ENCODE results near the gene PPP1R26. TPM values are rescaled to one million over a fixed set of nuclear protein-coding genes. Genes with fewer than 3 reads are reported as not detected.
A peak's percentile ranks its signal among the peaks of the same experiment; 100 is the strongest.

PPP1R26 gene
- total RNA-seq, 1 donor from 2014 or later: 23.0 TPM

- TF ChIP-seq CTCF (IDR thresholded peaks at IDR 0.05) (peak; percentile 70), EZH2phosphoT487 (IDR thresholded peaks at IDR 0.05) (no peak)
- Histone ChIP-seq H3K4me3 (no peak overlapping the region), H3K9ac (no peak overlapping the region), H3K4me2 (peak overlapping the region; percentile 37), H3K79me2 (ENCODE audit: low read depth) (no peaks in the 10 kb centered on the region), H3K27ac (no peak overlapping the region), H4K20me1 (ENCODE audit: low read depth) (peaks cover 5% of the 10 kb centered on the region), H3F3A (ENCODE audit: low read depth) (peaks cover 33% of the 10 kb centered on the region), H3K4me1 (peaks cover 40% of the 10 kb centered on the region), H3K9me3 (ENCODE audit: low read depth) (no peaks in the 10 kb centered on the region), H3K36me3 (no peaks in the 10 kb centered on the region), H3K27me3 (no peaks in the 10 kb centered on the region), H2AFZ (replicated peaks) (no peak overlapping the region)
- Mint-ChIP-seq H3K9me3 (no peaks in the 10 kb centered on the region), H3K4me3 (no peak overlapping the region), H3K36me3 (no peaks in the 10 kb centered on the region), H3K4me1 (peaks cover 65% of the 10 kb centered on the region), H3K27me3 (ENCODE audit: insufficient read depth, low read depth) (peaks cover 13% of the 10 kb centered on the region), H3K27ac (no peak overlapping the region)
- DNase-seq (ENCODE audit: low spot score): peak; percentile 77
These were observed 4.7 kb upstream of the PPP1R26 start for GRCh38 chr9:135474915-135475314.

GRCh38 chr9:135476561-135477355 lies 2.8 kb upstream of the PPP1R26 start:
- Mint-ChIP-seq H3K27me3 (ENCODE audit: insufficient read depth, low read depth) (peaks cover 12% of the 10 kb centered on the region), H3K4me1 (peaks cover 54% of the 10 kb centered on the region), H3K9me3 (no peaks in the 10 kb centered on the region), H3K4me3 (no peak overlapping the region), H3K36me3 (no peaks in the 10 kb centered on the region), H3K27ac (no peak overlapping the region)
- no peak for TF ChIP-seq EZH2phosphoT487 (IDR thresholded peaks at IDR 0.05)
- TF ChIP-seq EZH2 (IDR thresholded peaks at IDR 0.05): no peak
- TF ChIP-seq CTCF (IDR thresholded peaks at IDR 0.05): no peak
- Histone ChIP-seq H3K27me3 (no peaks in the 10 kb centered on the region), H3F3A (ENCODE audit: low read depth) (peaks cover 27% of the 10 kb centered on the region), H3K4me2 (no peak overlapping the region), H3K9ac (no peak overlapping the region), H3K4me1 (peaks cover 30% of the 10 kb centered on the region), H4K20me1 (ENCODE audit: low read depth) (peaks cover 17% of the 10 kb centered on the region), H3K4me3 (no peak overlapping the region), H3K36me3 (no peaks in the 10 kb centered on the region), H2AFZ (replicated peaks) (no peak overlapping the region), H3K79me2 (ENCODE audit: low read depth) (peaks cover 18% of the 10 kb centered on the region), H3K9me3 (ENCODE audit: low read depth) (no peaks in the 10 kb centered on the region), H3K27ac (no peak overlapping the region)
- no peak for DNase-seq (ENCODE audit: low spot score)

- no peak for DNase-seq (ENCODE audit: low spot score)
- H3K27ac ChIP-seq: no peak overlapping the region
- no peak overlapping the region for H3K4me2 ChIP-seq
- peaks cover 43% of the 10 kb centered on the region for H3K4me1 Mint-ChIP-seq
- H3K4me3 ChIP-seq: no peak overlapping the region
- H3K79me2 ChIP-seq (ENCODE audit: low read depth): peaks cover 31% of the 10 kb centered on the region
- no peaks in the 10 kb centered on the region for H3K9me3 Mint-ChIP-seq
- peaks cover 2% of the 10 kb centered on the region for H3K36me3 Mint-ChIP-seq
- no peak overlapping the region for H2AFZ ChIP-seq (replicated peaks)
- no peaks in the 10 kb centered on the region for H3K36me3 ChIP-seq
- TF ChIP-seq EZH2phosphoT487 (IDR thresholded peaks at IDR 0.05) (no peak), CTCF (IDR thresholded peaks at IDR 0.05) (no peak), EZH2 (IDR thresholded peaks at IDR 0.05) (no peak)
- H3K9ac ChIP-seq: no peak overlapping the region
- peak overlapping the region; percentile 60 for H3K27ac Mint-ChIP-seq
- no peaks in the 10 kb centered on the region for H3K27me3 ChIP-seq
- peaks cover 20% of the 10 kb centered on the region for H3F3A ChIP-seq (ENCODE audit: low read depth)
- peaks cover 27% of the 10 kb centered on the region for H4K20me1 ChIP-seq (ENCODE audit: low read depth)
- H3K27me3 Mint-ChIP-seq (ENCODE audit: insufficient read depth, low read depth): peaks cover 10% of the 10 kb centered on the region
- H3K4me3 Mint-ChIP-seq: peak overlapping the region; percentile 89
- no peaks in the 10 kb centered on the region for H3K9me3 ChIP-seq (ENCODE audit: low read depth)
- H3K4me1 ChIP-seq: peaks cover 16% of the 10 kb centered on the region
These were observed 1.4 kb upstream of the PPP1R26 start for GRCh38 chr9:135478191-135478590.
